K562 (cell line): ENCODE data around the gene TEX35. TPM values are rescaled to one million over a fixed set of nuclear protein-coding genes. Genes with fewer than 3 reads are reported as not detected.

Experiments used
- ATAC-seq: fragments of 200-7000 bp; cut with Tn5 transposase; 3 replicates; pipeline ENCODE4 v1.9.1; 2020; ENCODE audit warnings: moderate library complexity
- BruUV-seq: library from RNA; stranded (reverse); fragments of 400-500 nt; replicated peaks from 2 replicates; lab custom pipeline; 2021; lab: Mats Ljungman, UMichigan
- CTCF ChIA-PET: fragments of 300-600 bp; formaldehyde crosslinking; extraction: SDS; loops from one replicate; lab custom pipeline; 2021; ENCODE audit warnings: low intra/inter-chr PET ratio; lab: Yijun Ruan, JAX
- POLR2A ChIA-PET: fragments of 300-600, 350-650 bp; sonication (Branson Sonifier 250); formaldehyde crosslinking; extraction: SDS; loops from one replicate; lab custom pipeline; 2021; ENCODE audit warnings: antibody characterized with exemption, inconsistent platforms; lab: Yijun Ruan, JAX
- DNase-seq, 4 experiments: peaks; one replicate each; pipeline versions ENCODE4 v3.0.0 to v3.0.0-alpha.2; 2011 to 2018; ENCODE audit warnings: low spot score in 3 of 4, mixed read lengths in 3 of 4; ENCODE audit errors: extremely low read depth in 1 of 4
- FAIRE-seq: peaks from 2 replicates; lab custom pipeline; 2011; peaks lifted over from hg19 to GRCh38; lab: Jason Lieb, UNC
- H2AFZ ChIP-seq: 2 replicates; pipeline ENCODE4 v1.6.0; 2011; ENCODE audit warnings: low read depth, low read length, control low read depth, inconsistent platforms
- H3K27ac ChIP-seq: fragments of 200-600 bp; 3 replicates; pipeline ENCODE4 v1.8.0; 2011; ENCODE audit warnings: low read depth, mild to moderate bottlenecking, control low read depth, inconsistent platforms, low read length, moderate library complexity, mixed read lengths; ENCODE audit errors: extremely low read depth
- H3K27me3 ChIP-seq, 2 experiments: fragments of 300-600 bp in 1 of 2; 2 replicates in 1 of 2; 3 replicates in 1 of 2; pipeline versions ENCODE4 v1.6.0 to v1.8.0; 2011; ENCODE audit warnings: inconsistent platforms in 2 of 2, low read length in 2 of 2, mild to moderate bottlenecking in 1 of 2, mixed read lengths in 1 of 2, moderate library complexity in 1 of 2; ENCODE audit not compliant: control insufficient read depth in 2 of 2, insufficient read depth in 2 of 2
- H3K36me3 ChIP-seq: fragments of 300-600 bp; 3 replicates; pipeline ENCODE4 v1.8.0; 2011; ENCODE audit warnings: mild to moderate bottlenecking, low read length, inconsistent platforms; ENCODE audit not compliant: control insufficient read depth, insufficient read depth
- H3K4me1 ChIP-seq, 2 experiments: fragments of 200-600 bp in 1 of 2; replicated peaks in 1 of 2; 2 replicates in 1 of 2; 3 replicates in 1 of 2; pipeline versions ENCODE4 v1.5.1 to v1.8.0; 2011; ENCODE audit warnings: inconsistent platforms in 2 of 2, low read length in 2 of 2, mild to moderate bottlenecking in 1 of 2, mixed read lengths in 1 of 2, moderate library complexity in 1 of 2; ENCODE audit not compliant: control insufficient read depth in 2 of 2, insufficient read depth in 2 of 2
- H3K4me2 ChIP-seq: 2 replicates; pipeline ENCODE4 v1.6.1; 2011; ENCODE audit warnings: low read length, control low read depth, inconsistent platforms, mixed read lengths; ENCODE audit not compliant: insufficient read depth
- H3K4me3 ChIP-seq: fragments of 200-600 bp; sonication (generic), shearing (Covaris generic); 2 replicates; pipeline ENCODE4 v1.5.1; 2016; ENCODE audit warnings: control low read depth, inconsistent platforms
- H3K79me2 ChIP-seq: fragments of 200-600 bp; 3 replicates; pipeline ENCODE4 v1.8.0; 2011; ENCODE audit warnings: low read length, inconsistent platforms; ENCODE audit not compliant: control insufficient read depth, insufficient read depth
- H3K9ac ChIP-seq, 2 experiments: 2 replicates each; pipeline versions ENCODE4 v1.6.0 to v1.6.1; 2011; ENCODE audit warnings: low read depth in 2 of 2, low read length in 2 of 2, control low read depth in 1 of 2, inconsistent platforms in 1 of 2, mild to moderate bottlenecking in 1 of 2, mixed read lengths in 1 of 2; ENCODE audit not compliant: insufficient read depth in 1 of 2
- H3K9me1 ChIP-seq: one replicate; pipeline ENCODE4 v1.6.0; 2011; ENCODE audit warnings: inconsistent platforms, mild to moderate bottlenecking, low read length, moderate library complexity; ENCODE audit not compliant: control insufficient read depth, insufficient read depth
- H3K9me3 ChIP-seq: replicated peaks from 2 replicates; pipeline ENCODE4 v1.5.1; 2011; ENCODE audit warnings: low read depth, low read length, inconsistent platforms; ENCODE audit not compliant: control insufficient read depth, insufficient read depth
- H4K20me1 ChIP-seq: replicated peaks from 2 replicates; pipeline ENCODE4 v1.6.1; 2011; ENCODE audit warnings: low read length, inconsistent platforms, mixed read lengths; ENCODE audit not compliant: control insufficient read depth, insufficient read depth
- HMGN3 ChIP-seq: IDR thresholded peaks from 2 replicates; pipeline ENCODE4 v1.6.1; 2011; ENCODE audit warnings: borderline replicate concordance, low read depth, mild to moderate bottlenecking, mixed read lengths, low read length; ENCODE audit not compliant: insufficient read length; ENCODE audit errors: extremely low read depth
- SMAD3 ChIP-seq: fragments of 450-650 bp; formaldehyde crosslinking; conservative IDR thresholded peaks from 2 replicates; pipeline ENCODE4 v1.4.0; 2020; ENCODE audit warnings: mild to moderate bottlenecking
- ZFX ChIP-seq: sonication (generic); formaldehyde crosslinking; IDR thresholded peaks from 2 replicates; pipeline ENCODE4 v1.8.0; 2022; ENCODE audit warnings: mild to moderate bottlenecking, missing genetic modification reagents, moderate library complexity
- ZNF707 ChIP-seq: fragments of 250-450 bp; sonication (Bioruptor Pico); conservative IDR thresholded peaks from 2 replicates; pipeline ENCODE4 v1.8.0; 2022; ENCODE audit warnings: inconsistent platforms, mild to moderate bottlenecking, moderate library complexity
- WGBS: fragments of 100-300 bp; shearing (Covaris generic); methylation state at CpG from one replicate; pipeline ENCODE4 v1.1.6; 2016; ENCODE audit warnings: low coverage, mixed read lengths; ENCODE audit not compliant: insufficient coverage; ENCODE audit errors: missing lambda C conversion rate; 5-methylcytosine and 5-hydroxymethylcytosine counted together
- in situ Hi-C: fragments of 300-500 bp; cut with MboI; formaldehyde crosslinking; loops from 4 replicates; pipeline ENCODE4 v1.15.0; 2018; ENCODE audit warnings: inconsistent platforms, mixed read lengths
- intact Hi-C: fragments of 100-400 bp; cut with micrococcal nuclease; formaldehyde crosslinking; loops from 2 replicates; pipeline ENCODE4 v1.14.2; 2022
- polyA plus RNA-seq, 8 experiments: library from polyadenylated mRNA; depleted of rRNA in 4 of 8; stranded (reverse) in 5 of 8; unstranded in 3 of 8; fragments of >200 nt; fragmentation: Nextera tagmentation in 2 of 8; fragmentation: Illumina TruSeq in 1 of 8; extraction: Ambion mirVana in 2 of 8; extraction: Trizol in 1 of 8; gene quantifications; 2 replicates each; pipeline versions ENCODE4 v1.2.1 to v1.2.3, GENCODE V29; 2011 to 2014; ENCODE audit warnings: inconsistent platforms in 1 of 8, missing spikeins in 1 of 8
- total RNA-seq, 7 experiments: library from RNA; depleted of rRNA in 6 of 7; stranded (reverse); fragments of >200 nt in 6 of 7; fragmentation: Illumina TruSeq in 2 of 7; extraction: Trizol in 2 of 7; gene quantifications; 2 replicates each; pipeline versions ENCODE4 v1.2.1 to v1.2.3, GENCODE V29; 2011 to 2021; ENCODE audit warnings: low replicate concordance in 1 of 7

Gene TEX35
- total and polyA plus RNA-seq, 9 of the 15 experiments (the other 6 are each of a cell fraction or from before 2014, with no cell fraction given) = not detected

GRCh38 chr1:178472531-178472930 lies 40.4 kb upstream of the TEX35 start:
- H3K27me3 ChIP-seq = peaks cover 0 to 4% of the 10 kb centered on the region in 2 experiments; a peak in 1 of 5 replicates
- FAIRE-seq (no peak), ATAC-seq (no peak), DNase-seq (no peak)
- intact Hi-C loops = no loop called here
- no peak overlapping the region for H2AFZ ChIP-seq
- no peak for TF ChIP-seq ZFX
- no peak for TF ChIP-seq HMGN3
- TF ChIP-seq SMAD3 (CRISPR knock-in tag) = no peak
- no peak overlapping the region for H3K9ac ChIP-seq
- no peaks in the 10 kb centered on the region for H3K9me1 ChIP-seq
- POLR2A ChIA-PET = no interaction called here
- no peaks in the 10 kb centered on the region for H3K4me1 ChIP-seq
- CTCF ChIA-PET = no interaction called here
- H3K79me2 ChIP-seq = no peaks in the 10 kb centered on the region
- H3K4me2 ChIP-seq = no peak overlapping the region
- BruUV-seq = no TSS peak
- no peaks in the 10 kb centered on the region for H3K36me3 ChIP-seq
- H3K9me3 ChIP-seq = no peaks in the 10 kb centered on the region
- H3K27ac ChIP-seq = no peak overlapping the region
- no peak overlapping the region for H3K4me3 ChIP-seq
- in situ Hi-C loops = no loop called here
- no peaks in the 10 kb centered on the region for H4K20me1 ChIP-seq

GRCh38 chr1:178477373-178477772 lies 35.5 kb upstream of the TEX35 start:
- Histone ChIP-seq H3K4me3 (no peak overlapping the region), H4K20me1 (no peaks in the 10 kb centered on the region), H3K36me3 (no peaks in the 10 kb centered on the region), H3K27ac (no peak overlapping the region), H3K9ac (no peak overlapping the region), H3K4me1 (no peaks in the 10 kb centered on the region), H3K79me2 (no peaks in the 10 kb centered on the region), H2AFZ (no peak overlapping the region), H3K9me1 (no peaks in the 10 kb centered on the region), H3K27me3 (peaks cover 0 to 4% of the 10 kb centered on the region in 2 experiments; a peak in 1 of 5 replicates), H3K4me2 (no peak overlapping the region), H3K9me3 (no peaks in the 10 kb centered on the region)
- ATAC-seq (no peak), DNase-seq (no peak), FAIRE-seq (no peak)
- in situ Hi-C loops = no loop called here
- no peak for TF ChIP-seq ZNF707
- 4% methylated on average over 4 of the region's 4 CpGs for WGBS
- ChIA-PET CTCF (no interaction called here), POLR2A (no interaction called here)
- BruUV-seq = no TSS peak
- intact Hi-C loops = no loop called here
